GM19328 (cell line): ENCODE data around the gene FARP1.

Experiments
- ATAC-seq: cut with Tn5 transposase; IDR thresholded peaks from one replicate; pipeline ENCODE4 v1.9.1; 2021; ENCODE audit warnings: mild to moderate bottlenecking, moderate library complexity; ENCODE audit not compliant: unreplicated experiment

Gene FARP1

DNA sequence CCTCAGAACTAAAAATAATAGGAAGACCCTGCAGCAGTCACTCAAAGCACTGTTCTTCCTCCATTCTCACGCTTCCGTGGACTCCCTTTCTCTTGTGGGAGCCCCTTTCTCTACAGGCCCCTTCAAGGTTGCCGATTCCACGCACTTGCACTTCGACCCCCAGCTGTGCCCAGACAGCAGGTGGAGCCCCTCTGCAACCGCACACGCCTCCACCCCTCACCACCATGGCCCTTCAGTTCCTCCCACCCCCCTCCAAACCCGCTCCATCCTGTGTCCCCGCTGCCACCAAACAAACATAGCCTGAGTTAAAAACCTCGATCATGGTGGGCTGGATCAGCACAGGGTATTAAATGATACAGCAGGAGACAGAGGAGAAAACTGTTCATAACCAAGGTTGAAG is 331.4 kb downstream of the FARP1 start:
- no peak for ATAC-seq

DNA sequence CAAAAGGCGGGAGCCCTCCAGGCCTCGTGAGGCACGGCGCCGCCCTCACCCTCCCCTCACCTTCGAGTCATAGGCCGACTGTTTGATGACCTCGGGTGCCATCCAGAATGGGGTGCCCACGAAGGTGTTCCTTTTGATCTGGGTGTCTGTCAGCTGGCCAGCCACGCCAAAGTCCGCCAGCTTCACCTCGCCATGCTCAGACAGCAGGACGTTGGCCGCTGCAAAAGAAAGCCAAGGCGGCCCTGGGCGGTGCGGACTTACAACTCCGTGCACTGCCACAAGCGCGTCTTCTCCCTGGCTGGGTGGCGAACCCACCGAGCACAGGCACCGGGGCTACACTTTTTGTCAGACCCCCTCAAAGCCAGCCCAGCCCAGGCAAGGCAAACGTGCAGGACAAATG is 331.9 kb downstream of the FARP1 start:
- no peak for ATAC-seq

GRCh38 chr13:98475522-98475921 is 332.6 kb downstream of the FARP1 start:
- ATAC-seq: no peak

DNA sequence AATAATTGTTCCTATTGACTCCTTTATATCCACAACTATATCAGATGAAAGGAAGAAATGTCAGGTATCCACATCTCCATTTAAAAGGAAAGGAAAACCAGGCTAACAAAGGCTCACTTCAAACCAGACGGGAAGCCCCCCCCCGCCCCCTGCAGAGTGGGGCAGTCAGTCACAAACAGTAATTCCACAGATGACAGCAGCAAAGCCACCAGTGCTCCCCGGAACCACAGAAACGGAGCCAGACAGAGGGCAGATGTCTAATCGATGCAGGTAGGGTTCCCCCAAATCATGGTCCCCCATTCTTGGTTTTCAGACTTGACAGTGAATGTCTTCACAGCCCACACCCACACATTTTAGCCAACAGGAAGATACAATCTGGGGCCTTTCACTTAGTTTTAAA is 333.2 kb downstream of the FARP1 start:
- ATAC-seq: peak; percentile 25

- ATAC-seq: peak; percentile 93
These were observed 333.7 kb downstream of the FARP1 start for GRCh38 chr13:98476538-98476966.

DNA sequence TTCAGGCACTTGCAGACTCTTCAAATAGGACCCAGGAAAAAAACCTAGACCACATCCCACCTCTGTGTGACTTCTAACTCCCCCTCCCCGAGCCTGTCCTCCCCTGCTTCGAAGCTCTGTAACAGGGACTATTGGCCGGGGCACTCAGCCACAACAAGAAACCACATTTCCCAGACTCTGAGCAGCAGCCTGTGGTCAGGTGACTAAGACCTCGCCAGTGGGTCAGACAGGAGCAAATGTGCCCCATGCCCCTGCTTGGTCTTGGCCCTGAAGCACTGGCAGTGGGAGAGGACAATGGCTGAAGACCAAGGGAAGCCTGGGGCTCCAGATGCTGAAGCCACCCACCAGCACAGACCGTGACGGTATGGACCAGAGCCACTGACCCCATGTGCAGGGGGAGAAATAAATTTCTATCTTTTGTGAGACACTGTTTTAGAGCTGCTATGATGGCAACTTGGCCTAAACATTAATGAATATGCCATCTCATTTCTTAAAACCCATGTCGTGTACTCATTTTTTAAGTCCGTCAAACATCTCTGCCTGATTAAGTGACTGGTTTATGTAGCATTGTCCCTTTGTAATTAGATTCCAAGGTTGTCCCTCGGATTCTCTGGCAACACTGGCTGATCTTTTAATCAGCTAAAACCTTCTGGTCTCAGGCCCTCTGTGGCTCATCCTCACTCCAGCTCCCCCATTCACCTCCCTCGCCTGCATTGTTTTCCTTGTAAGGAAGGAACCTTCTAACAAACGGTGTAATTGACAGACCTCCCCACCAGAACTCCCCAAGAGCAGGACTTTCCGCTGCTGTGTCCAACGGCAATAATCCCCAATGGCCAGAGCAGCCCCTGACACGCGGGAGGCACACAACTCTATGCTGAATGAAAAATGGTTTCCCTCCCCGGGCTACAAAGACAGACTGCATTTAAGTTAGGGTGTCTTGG is 335.6 kb downstream of the FARP1 start:
- no peak for ATAC-seq

DNA sequence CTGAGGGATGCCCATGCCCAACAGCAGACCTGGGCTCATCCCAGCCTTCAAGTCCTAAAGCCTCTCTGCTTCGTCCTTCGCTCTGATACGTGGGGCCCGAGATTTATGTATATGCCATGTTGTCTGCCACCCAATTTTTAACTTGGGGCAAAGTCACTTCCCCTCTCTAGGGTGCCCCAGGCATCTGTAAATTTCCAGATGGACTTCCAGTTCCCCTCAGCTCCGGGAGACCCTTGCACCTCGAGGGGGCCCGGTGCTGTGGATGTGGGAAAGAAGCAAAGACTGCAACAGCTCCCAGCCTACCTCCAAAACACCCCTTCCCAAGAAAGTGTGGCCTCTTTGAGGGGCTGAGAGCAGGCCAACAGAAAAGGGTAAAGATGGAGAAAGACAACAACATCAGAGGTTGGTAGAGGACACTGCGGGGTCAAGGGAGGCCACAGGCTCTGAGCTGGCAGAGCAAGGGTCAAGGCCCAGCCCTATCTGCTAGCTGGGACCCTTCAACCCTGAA is 336.7 kb downstream of the FARP1 start:
- no peak for ATAC-seq

DNA sequence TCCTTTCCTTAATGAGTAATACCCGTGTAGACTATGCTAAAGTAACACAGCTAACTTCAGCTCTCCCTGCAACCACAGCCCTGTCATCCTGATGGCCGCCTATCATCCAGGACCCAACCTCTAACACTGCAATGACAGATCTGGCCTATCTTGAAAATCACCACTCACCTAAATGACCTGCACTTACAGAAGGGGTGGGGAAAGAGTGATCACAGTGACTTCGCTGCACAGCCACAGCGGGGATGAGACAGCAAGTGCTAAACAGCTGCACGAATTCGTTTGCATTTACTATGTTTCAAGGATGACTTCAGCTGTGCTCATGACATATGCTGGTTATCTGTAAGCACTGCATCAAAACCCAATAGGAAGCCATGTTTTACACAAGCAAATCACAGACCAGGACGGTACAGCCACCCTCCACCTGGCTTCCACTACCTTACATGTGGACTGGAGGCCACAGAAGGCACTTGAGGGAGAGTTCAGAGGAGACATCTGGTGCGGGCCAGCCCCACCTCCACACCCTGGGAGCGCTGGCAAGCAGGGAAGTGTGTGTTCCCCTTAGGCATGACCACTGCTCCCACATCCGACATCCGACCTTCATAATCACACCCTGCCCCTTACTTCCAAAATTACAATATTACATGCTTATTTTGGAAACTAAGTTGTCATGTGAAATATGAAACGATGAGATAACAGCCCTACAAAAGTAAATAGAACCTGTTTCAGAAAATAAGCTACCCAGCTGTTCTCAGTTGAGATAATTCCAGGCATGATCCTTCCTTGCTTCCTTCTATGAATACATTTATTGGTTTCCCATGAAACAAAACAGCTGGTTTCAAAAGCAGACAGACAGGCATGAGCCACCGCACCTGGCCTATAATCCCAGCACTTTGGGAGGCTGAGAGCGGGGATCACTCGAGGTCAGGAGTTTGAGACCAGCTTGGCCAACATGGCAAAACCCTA is 338.3 kb downstream of the FARP1 start:
- no peak for ATAC-seq

GRCh38 chr13:98482476-98483444 is 339.9 kb downstream of the FARP1 start:
- ATAC-seq: no peak

DNA sequence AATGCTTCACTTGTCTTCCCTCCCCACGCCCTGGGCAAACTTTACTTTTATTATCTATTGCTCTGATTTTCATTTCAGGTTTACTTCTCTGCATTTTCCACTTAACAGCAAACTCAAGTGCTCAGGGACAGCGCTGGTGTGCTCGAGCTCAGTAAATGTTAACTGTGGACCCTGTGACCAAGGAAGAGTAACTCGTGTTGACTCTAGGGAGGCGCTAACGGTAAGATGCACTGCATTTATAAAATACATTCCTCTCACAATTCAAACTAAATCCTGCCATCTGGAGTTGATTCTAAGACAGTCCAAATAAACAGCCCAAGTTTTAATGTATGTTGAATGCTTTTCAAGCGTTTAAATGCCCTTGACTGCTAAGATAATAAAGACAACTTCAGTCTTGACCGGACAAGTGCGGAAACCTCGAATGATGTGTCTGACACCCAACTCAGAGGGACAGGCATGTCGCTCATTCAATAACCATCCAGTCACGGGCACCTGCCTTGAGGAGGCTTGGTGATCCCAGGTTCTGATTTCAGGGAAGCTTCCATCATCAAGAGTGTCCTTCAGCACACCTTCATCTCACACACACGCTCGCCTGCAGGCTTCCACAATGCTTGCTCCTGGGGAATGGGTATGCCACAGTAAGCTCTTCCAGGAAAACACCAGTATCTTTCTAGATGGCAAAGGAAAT is 340.9 kb downstream of the FARP1 start:
- ATAC-seq: no peak

- no peak for ATAC-seq
These were observed 341.7 kb downstream of the FARP1 start for GRCh38 chr13:98484289-98485219.

DNA sequence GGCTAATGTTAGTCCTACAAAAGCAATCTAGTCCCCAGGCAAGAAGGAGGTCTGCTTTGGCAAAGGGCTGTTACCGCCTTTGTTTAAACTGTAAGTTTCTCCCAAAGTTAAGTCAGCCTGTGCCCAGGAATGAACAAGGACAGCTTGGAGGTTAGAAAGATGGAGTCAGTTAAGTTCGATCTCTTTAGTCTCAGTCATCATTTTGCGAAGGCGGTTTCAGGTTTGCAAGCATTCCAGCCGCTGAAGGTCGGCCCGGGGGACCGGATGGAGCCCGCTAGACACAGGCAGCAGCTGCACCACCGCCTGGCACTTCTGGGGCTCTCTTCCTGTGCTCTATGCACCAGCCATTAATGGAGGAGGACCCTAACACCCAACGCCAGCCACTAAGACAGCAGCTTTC is 342.7 kb downstream of the FARP1 start:
- ATAC-seq: no peak

- ATAC-seq: no peak
These were observed 343.5 kb downstream of the FARP1 start for GRCh38 chr13:98486412-98486811.

DNA sequence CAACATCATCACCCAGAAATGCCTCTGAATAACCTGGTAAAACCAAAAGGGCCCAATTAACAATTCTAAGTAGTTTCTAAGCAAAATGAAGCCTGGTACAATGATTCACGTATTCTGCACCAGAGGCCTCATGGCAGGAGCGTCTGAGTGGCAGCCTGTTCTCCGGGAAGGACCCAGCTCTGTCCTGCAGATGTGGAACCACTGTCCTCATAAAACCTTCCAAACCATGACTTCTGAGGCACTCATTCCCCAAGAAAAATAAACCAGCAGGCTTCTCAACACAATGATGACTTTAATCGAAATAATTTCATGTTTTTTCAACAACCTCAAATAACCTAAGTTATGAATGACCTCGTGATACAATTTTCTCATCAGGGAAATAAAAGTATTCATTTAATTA is 344.1 kb downstream of the FARP1 start:
- ATAC-seq: no peak

DNA sequence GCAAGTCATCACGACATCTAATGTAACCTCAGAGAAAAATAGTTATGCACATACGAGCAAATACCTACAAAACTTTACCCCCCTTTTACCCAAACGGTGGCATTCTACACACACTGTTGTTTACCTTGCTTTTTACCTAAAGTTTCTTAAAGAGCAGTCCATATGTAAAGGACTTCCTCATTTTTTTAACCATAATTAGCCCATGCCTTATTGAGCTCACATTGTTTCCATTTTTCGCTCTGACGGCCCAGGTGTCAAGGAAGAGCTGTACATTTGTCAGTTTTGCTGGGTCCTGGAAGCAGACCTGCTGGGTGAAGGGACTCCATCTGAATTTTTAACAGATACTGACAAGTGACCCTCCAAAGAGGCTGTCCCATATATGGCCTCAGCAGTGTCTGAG is 344.6 kb downstream of the FARP1 start:
- ATAC-seq: no peak

DNA sequence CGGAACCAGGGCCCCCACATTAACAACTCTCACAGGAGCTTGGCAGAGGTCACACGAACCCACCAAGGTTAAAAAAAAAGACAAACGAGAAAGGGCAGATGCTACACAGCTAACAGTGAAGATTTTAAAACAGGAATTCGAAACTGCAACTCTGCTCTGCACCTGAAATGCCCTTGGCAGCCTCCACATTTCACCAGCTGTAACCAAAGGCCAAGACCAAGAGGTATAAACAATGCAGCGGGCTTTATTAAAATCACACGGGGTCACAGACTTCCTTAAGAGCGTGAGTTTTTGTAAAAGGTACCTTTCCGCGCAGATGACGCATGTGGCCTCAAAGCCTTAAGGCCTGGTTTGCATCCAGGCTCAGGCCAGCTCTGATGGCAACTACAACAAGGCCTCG is 345.8 kb downstream of the FARP1 start:
- peak; percentile 69 for ATAC-seq

GRCh38 chr13:98489446-98490194 is 346.7 kb downstream of the FARP1 start:
- ATAC-seq: no peak
